ENCODE data around the gene TNNC1. TPM values are rescaled to one million over a fixed set of nuclear protein-coding genes. Genes with fewer than 3 reads are reported as not detected.

The TNNC1 gene
- total RNA-seq, 1 experiment from 2014 or later: 5.6 TPM

- H4K8ac ChIP-seq (replicated peaks; ENCODE audit: insufficient read length, low read depth, low read length): no peak overlapping the region
- no peak overlapping the region for H3T11ph ChIP-seq (ENCODE audit: low read length)
- H3K9ac ChIP-seq (ENCODE audit: extremely low read depth, insufficient read length, low read length): no peak overlapping the region
- H3K23ac ChIP-seq (ENCODE audit: insufficient read length, low read depth, low read length): no peak overlapping the region
- H3K27ac Mint-ChIP-seq: peak overlapping the region in 1 of 3 experiments; percentile 34; a peak in 2 of 7 replicates
- no peak overlapping the region for H3K4ac ChIP-seq (ENCODE audit: low read depth, low read length)
- H3K9me3 ChIP-seq (ENCODE audit: control insufficient read depth, low read depth, low read length): no peaks in the 10 kb centered on the region
- no peaks in the 10 kb centered on the region for H4K20me1 ChIP-seq (ENCODE audit: control insufficient read depth, insufficient read depth, insufficient read length)
- no peaks in the 10 kb centered on the region for H3K4me1 Mint-ChIP-seq
- H2AK5ac ChIP-seq (ENCODE audit: insufficient read length, low read length): no peak overlapping the region
- TF ChIP-seq CTCF (conservative IDR thresholded peaks at IDR 0.05): no peak
- no peaks in the 10 kb centered on the region for H3K79me2 ChIP-seq (ENCODE audit: insufficient read depth, low read length)
- no peak overlapping the region for H4K91ac ChIP-seq (ENCODE audit: insufficient read length, low read depth, low read length)
- no peaks in the 10 kb centered on the region for H3K27me3 Mint-ChIP-seq (ENCODE audit: low read depth)
- H3K27me3 ChIP-seq (ENCODE audit: insufficient read depth, low read length): no peaks in the 10 kb centered on the region
- no peak overlapping the region for H2BK15ac ChIP-seq (ENCODE audit: low read depth, low read length)
- H3K4me2 ChIP-seq (ENCODE audit: insufficient read depth, insufficient read length, low read length): no peak overlapping the region
- H2BK12ac ChIP-seq (ENCODE audit: insufficient read length, low read depth, low read length): no peak overlapping the region
- no peak for DNase-seq
- no peaks in the 10 kb centered on the region for H3K23me2 ChIP-seq (ENCODE audit: insufficient read length, low read depth, low read length, poor library complexity, severe bottlenecking)
- H3K27ac ChIP-seq (ENCODE audit: insufficient read length, low read depth, low read length): no peak overlapping the region
- no peaks in the 10 kb centered on the region for H3K4me1 ChIP-seq (ENCODE audit: insufficient read depth, low read length)
- H3K14ac ChIP-seq (ENCODE audit: insufficient read depth, low read length): no peak overlapping the region
- 0 out of 5 replicates have a peak overlapping the region, but pooled peaks of 1 of the 2 experiments have one; percentile 20 for H3K4me3 Mint-ChIP-seq
- WGBS (ENCODE audit: extremely low coverage, insufficient read length, low lambda C conversion rate): no CpG with 5 or more reads among the region's 31 CpGs
- no peak overlapping the region for H4K5ac ChIP-seq (ENCODE audit: insufficient read length, low read depth, low read length)
- no peak overlapping the region for H2AFZ ChIP-seq (ENCODE audit: low read length)
- no peak overlapping the region for H2BK20ac ChIP-seq (ENCODE audit: low read depth, low read length, poor library complexity, severe bottlenecking)
- no peak overlapping the region for H2BK120ac ChIP-seq (ENCODE audit: low read depth, low read length, poor library complexity, severe bottlenecking)
- no peak overlapping the region for H2BK5ac ChIP-seq (ENCODE audit: insufficient read length, low read length)
- H3K79me1 ChIP-seq (ENCODE audit: insufficient read depth, low read depth, low read length, poor library complexity, severe bottlenecking): no peaks in the 10 kb centered on the region
- H3K56ac ChIP-seq (ENCODE audit: insufficient read length, low read depth, low read length): no peak overlapping the region
- peaks cover 30 to 89% (median 86%) of the 10 kb centered on the region in 3 experiments for H3K36me3 Mint-ChIP-seq (ENCODE audit: insufficient read depth in 1 of 3, low read depth in 3 of 3)
- no peak overlapping the region for H3K18ac ChIP-seq (ENCODE audit: insufficient read length, low read depth, low read length)
- no peaks in the 10 kb centered on the region for H3K9me3 Mint-ChIP-seq
Measured at GRCh38 chr3:52487050-52487787, 33.4 kb upstream of the TNNC1 start.
